PC-3 (cell line): ENCODE data around the gene APBA1. TPM values are rescaled to one million over a fixed set of nuclear protein-coding genes. Genes with fewer than 3 reads are reported as not detected.

Experiments used
- ATAC-seq: fragments of 200-7000 bp; cut with Tn5 transposase; 2 replicates; pipeline ENCODE4 v1.9.1; 2020; ENCODE audit warnings: mild to moderate bottlenecking, moderate library complexity
- BruUV-seq: library from RNA; stranded (reverse); fragments of 400-500 nt; replicated peaks from 2 replicates; lab custom pipeline; 2021; lab: Mats Ljungman, UMichigan
- CTCF ChIA-PET: fragments of 300-600 bp; sonication (Branson Sonifier 250); formaldehyde crosslinking; loops from one replicate; lab custom pipeline; 2022; ENCODE audit warnings: antibody characterized with exemption; lab: Charles Lee
- POLR2A ChIA-PET: fragments of 300-600 bp; sonication (Branson Sonifier 250); formaldehyde crosslinking; loops from one replicate; lab custom pipeline; 2022; ENCODE audit warnings: antibody characterized with exemption; ENCODE audit not compliant: unreplicated experiment; lab: Charles Lee
- DNase-seq: peaks from one replicate; pipeline ENCODE4 v3.0.0-alpha.2; 2015
- H2AFZ ChIP-seq: fragments of 300-600 bp; sonication (generic); 2 replicates; pipeline ENCODE4 v1.6.0; 2016; ENCODE audit warnings: antibody characterized with exemption, low read length
- H3F3A ChIP-seq: fragments of 300-600 bp; sonication (generic); one replicate; pipeline ENCODE4 v1.6.0; 2017; ENCODE audit warnings: antibody characterized with exemption, low read length, control low read depth, mild to moderate bottlenecking; ENCODE audit not compliant: unreplicated experiment
- H3K27ac ChIP-seq: fragments of 300-600 bp; sonication (generic); 2 replicates; pipeline ENCODE4 v1.5.1; 2016; ENCODE audit warnings: mild to moderate bottlenecking, low read length
- H3K27me3 ChIP-seq: fragments of 300-600 bp; sonication (generic); 2 replicates; pipeline ENCODE4 v1.6.1; 2016; ENCODE audit warnings: low read length, mixed read lengths
- H3K36me3 ChIP-seq: fragments of 300-600 bp; sonication (generic); 2 replicates; pipeline ENCODE4 v1.6.1; 2016; ENCODE audit warnings: low read depth, mixed run types, low read length, mixed read lengths
- H3K4me1 ChIP-seq: fragments of 300-600 bp; sonication (generic); 2 replicates; pipeline ENCODE4 v1.5.1; 2016; ENCODE audit warnings: low read length; ENCODE audit not compliant: insufficient read depth
- H3K4me2 ChIP-seq: fragments of 300-600 bp; sonication (generic); 2 replicates; pipeline ENCODE4 v1.6.0; 2016; ENCODE audit warnings: low read length
- H3K4me3 ChIP-seq: fragments of 300-600 bp; sonication (generic); 2 replicates; pipeline ENCODE4 v1.5.1; 2016; ENCODE audit warnings: mild to moderate bottlenecking, low read length, mixed read lengths
- H3K79me2 ChIP-seq: fragments of 300-600 bp; sonication (generic); 2 replicates; pipeline ENCODE4 v1.6.1; 2017; ENCODE audit warnings: low read length, mixed read lengths
- H3K9ac ChIP-seq: fragments of 300-600 bp; sonication (generic); 2 replicates; pipeline ENCODE4 v1.6.0; 2016; ENCODE audit warnings: mild to moderate bottlenecking, low read length
- H3K9me2 ChIP-seq: fragments of 300-600 bp; sonication (generic); replicated peaks from 2 replicates; pipeline ENCODE4 v1.6.1; 2016; ENCODE audit warnings: mixed run types, low read length, mixed read lengths
- H3K9me3 ChIP-seq: fragments of 300-600 bp; sonication (generic); 2 replicates; pipeline ENCODE4 v1.6.1; 2016; ENCODE audit warnings: low read length, mixed read lengths
- H4K20me1 ChIP-seq: fragments of 300-600 bp; sonication (generic); 2 replicates; pipeline ENCODE4 v1.6.1; 2016; ENCODE audit warnings: low read length, mixed read lengths
- EZH2 ChIP-seq: fragments of 300-600 bp; sonication (generic); IDR thresholded peaks from one replicate; pipeline ENCODE4 v1.6.1; 2017; ENCODE audit warnings: antibody characterized with exemption, mild to moderate bottlenecking, low read length; ENCODE audit not compliant: unreplicated experiment
- EZH2phosphoT487 ChIP-seq: fragments of 300-600 bp; sonication (generic); IDR thresholded peaks from 2 replicates; pipeline ENCODE4 v1.6.1; 2018; ENCODE audit warnings: mild to moderate bottlenecking, antibody characterized with exemption, low read length, borderline replicate concordance
- intact Hi-C: fragments of 100-400 bp; cut with micrococcal nuclease; formaldehyde crosslinking; loops from 2 replicates; pipeline ENCODE4 v1.9.0; 2023
- total RNA-seq: library from RNA; depleted of rRNA; stranded (reverse); fragments of >200 nt; gene quantifications from 2 replicates; pipeline ENCODE4 v1.2.3, GENCODE V29; 2014
- TF ChIP-seq, protein P1 (sequence below): fragments of 300-600 bp; sonication (generic); conservative IDR thresholded peaks from 2 replicates; pipeline ENCODE4 v1.5.1; 2017; ENCODE audit warnings: antibody characterized with exemption, low read depth, mild to moderate bottlenecking, low read length

Gene APBA1
- total RNA-seq, 1 experiment from 2014 or later: 0.07 TPM

DNA sequence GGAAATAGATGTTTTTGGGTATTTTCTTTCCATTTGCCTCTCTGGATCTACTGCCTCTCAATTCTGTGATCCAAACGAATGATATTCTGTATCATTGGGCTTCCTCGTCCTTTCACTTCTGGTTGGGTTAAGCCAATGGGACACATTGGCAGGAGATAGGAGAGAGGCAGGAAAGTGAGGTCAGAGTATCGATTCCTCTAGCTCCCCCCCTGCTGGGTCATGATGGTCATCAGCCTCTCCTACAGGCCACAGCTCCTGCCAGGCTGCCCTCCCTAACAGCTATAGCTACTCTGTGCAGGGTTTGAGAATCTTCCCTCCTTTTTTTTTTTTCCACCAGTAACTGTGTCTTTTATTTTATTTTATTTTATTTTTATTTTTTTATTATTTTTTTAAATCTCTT is 39.4 kb downstream of the APBA1 start:
- POLR2A ChIA-PET: no interaction called here
- CTCF ChIA-PET: no interaction called here

DNA sequence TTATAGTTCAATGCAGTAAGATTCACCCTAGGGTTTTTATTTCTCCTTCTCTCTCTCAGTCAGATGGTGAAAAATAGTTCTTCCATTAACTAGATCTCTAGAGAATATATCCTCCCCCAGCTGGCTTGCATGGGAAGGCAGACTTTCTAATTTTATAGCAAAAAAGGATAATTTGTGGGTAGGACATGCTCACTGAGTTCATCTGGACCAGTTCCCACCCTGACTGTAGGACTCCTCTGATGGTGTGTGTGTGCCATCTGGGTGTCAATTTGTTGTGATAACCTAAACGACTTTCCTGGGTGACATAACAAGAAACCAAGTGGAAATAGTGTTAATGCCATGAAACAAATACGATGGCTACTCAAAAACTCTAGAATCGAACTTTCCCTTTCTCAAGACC is 44.9 kb downstream of the APBA1 start:
- H3K27me3 ChIP-seq: peaks cover 6% of the 10 kb centered on the region; the same call in 1 of the 2 replicates
- POLR2A ChIA-PET: no interaction called here
- no peaks in the 10 kb centered on the region for H4K20me1 ChIP-seq
- DNase-seq (no peak), ATAC-seq (no peak)
- H3K27ac ChIP-seq: no peak overlapping the region
- no peaks in the 10 kb centered on the region for H3K9me3 ChIP-seq
- no TSS peak for BruUV-seq
- H3K4me1 ChIP-seq: no peaks in the 10 kb centered on the region
- TF ChIP-seq EZH2phosphoT487 (no peak), EZH2 (no peak)
- TF ChIP-seq, protein P1, sequence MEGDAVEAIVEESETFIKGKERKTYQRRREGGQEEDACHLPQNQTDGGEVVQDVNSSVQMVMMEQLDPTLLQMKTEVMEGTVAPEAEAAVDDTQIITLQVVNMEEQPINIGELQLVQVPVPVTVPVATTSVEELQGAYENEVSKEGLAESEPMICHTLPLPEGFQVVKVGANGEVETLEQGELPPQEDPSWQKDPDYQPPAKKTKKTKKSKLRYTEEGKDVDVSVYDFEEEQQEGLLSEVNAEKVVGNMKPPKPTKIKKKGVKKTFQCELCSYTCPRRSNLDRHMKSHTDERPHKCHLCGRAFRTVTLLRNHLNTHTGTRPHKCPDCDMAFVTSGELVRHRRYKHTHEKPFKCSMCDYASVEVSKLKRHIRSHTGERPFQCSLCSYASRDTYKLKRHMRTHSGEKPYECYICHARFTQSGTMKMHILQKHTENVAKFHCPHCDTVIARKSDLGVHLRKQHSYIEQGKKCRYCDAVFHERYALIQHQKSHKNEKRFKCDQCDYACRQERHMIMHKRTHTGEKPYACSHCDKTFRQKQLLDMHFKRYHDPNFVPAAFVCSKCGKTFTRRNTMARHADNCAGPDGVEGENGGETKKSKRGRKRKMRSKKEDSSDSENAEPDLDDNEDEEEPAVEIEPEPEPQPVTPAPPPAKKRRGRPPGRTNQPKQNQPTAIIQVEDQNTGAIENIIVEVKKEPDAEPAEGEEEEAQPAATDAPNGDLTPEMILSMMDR: no peak
- no peaks in the 10 kb centered on the region for H3K36me3 ChIP-seq
- H3K4me3 ChIP-seq: no peak overlapping the region
- no peaks in the 10 kb centered on the region for H3K9me2 ChIP-seq
- intact Hi-C loops: no loop called here
- no peaks in the 10 kb centered on the region for H3K79me2 ChIP-seq
- CTCF ChIA-PET: no interaction called here
- no peak overlapping the region for H3K4me2 ChIP-seq
- no peak overlapping the region for H2AFZ ChIP-seq
- no peak overlapping the region for H3K9ac ChIP-seq
- H3F3A ChIP-seq: no peaks in the 10 kb centered on the region

More for the DNA sequence above, 39.4 kb downstream of the APBA1 start:
- no peaks in the 10 kb centered on the region for H3F3A ChIP-seq
- H3K79me2 ChIP-seq: no peaks in the 10 kb centered on the region
- no peaks in the 10 kb centered on the region for H3K4me1 ChIP-seq
- no peak overlapping the region for H3K9ac ChIP-seq
- BruUV-seq: no TSS peak
- no peaks in the 10 kb centered on the region for H3K9me2 ChIP-seq
- ATAC-seq: no peak
- H3K27me3 ChIP-seq: no peaks in the 10 kb centered on the region
- no peak overlapping the region for H3K4me2 ChIP-seq
- no peaks in the 10 kb centered on the region for H3K36me3 ChIP-seq
- TF ChIP-seq EZH2phosphoT487 (no peak), EZH2 (no peak)
- TF ChIP-seq, protein P1: no peak
- no peaks in the 10 kb centered on the region for H3K9me3 ChIP-seq
- H3K27ac ChIP-seq: no peak overlapping the region
- intact Hi-C loops: no loop called here
- no peaks in the 10 kb centered on the region for H4K20me1 ChIP-seq
- H3K4me3 ChIP-seq: no peak overlapping the region
- H2AFZ ChIP-seq: no peak overlapping the region
- no peak for DNase-seq

DNA sequence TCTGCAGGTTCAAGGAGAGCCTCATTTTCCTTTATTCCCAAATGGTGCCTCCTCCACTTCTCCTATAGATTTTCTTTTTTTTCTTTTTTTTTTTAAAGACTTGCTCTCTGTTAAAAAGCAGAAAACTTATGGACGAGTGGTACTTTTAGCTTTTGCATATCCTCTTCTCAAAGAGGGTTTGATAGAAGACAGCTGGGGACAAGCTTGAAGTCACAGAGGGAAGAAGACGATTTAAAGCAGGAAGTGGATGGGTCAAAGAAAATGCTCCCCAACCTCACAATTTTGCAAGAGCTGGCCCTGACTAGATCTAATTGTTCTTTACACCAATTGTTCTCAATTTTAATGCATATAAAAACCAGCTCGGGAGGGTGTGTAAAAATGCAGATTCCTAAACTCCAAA is 48.9 kb downstream of the APBA1 start:
- no peaks in the 10 kb centered on the region for H4K20me1 ChIP-seq
- H3F3A ChIP-seq: no peaks in the 10 kb centered on the region
- H3K4me3 ChIP-seq: no peak overlapping the region
- BruUV-seq: no TSS peak
- H3K4me1 ChIP-seq: no peaks in the 10 kb centered on the region
- DNase-seq (no peak), ATAC-seq (no peak)
- no peaks in the 10 kb centered on the region for H3K79me2 ChIP-seq
- no peaks in the 10 kb centered on the region for H3K36me3 ChIP-seq
- ChIA-PET CTCF (no interaction called here), POLR2A (interaction anchor here (0.6 kb wide), 1 partner anchor 39 kb away, joined by 6 read pairs; no protein-coding TSS in a partner anchor)
- H3K27me3 ChIP-seq: peaks cover 18% of the 10 kb centered on the region
- no peak overlapping the region for H2AFZ ChIP-seq
- no peak overlapping the region for H3K9ac ChIP-seq
- no peaks in the 10 kb centered on the region for H3K9me3 ChIP-seq
- no peak overlapping the region for H3K27ac ChIP-seq
- intact Hi-C loops: no loop called here
- TF ChIP-seq, protein P1: no peak
- TF ChIP-seq EZH2 (no peak), EZH2phosphoT487 (no peak)
- no peak overlapping the region for H3K4me2 ChIP-seq
- no peaks in the 10 kb centered on the region for H3K9me2 ChIP-seq
